HCEC 1CT (cell line): Measurements from ENCODE around the gene TSNAX.
A peak's percentile ranks its signal among the peaks of the same experiment; 100 is the strongest.
"Not testable (repeated sequence)": the region's sequence is repeated elsewhere in the genome, so short reads cannot be mapped to it uniquely, and the experiment has no call there.

Experiments
- DNase-seq: peaks from one replicate; pipeline ENCODE4 v3.0.0-alpha.2; 2017

TSNAX gene, protein sequence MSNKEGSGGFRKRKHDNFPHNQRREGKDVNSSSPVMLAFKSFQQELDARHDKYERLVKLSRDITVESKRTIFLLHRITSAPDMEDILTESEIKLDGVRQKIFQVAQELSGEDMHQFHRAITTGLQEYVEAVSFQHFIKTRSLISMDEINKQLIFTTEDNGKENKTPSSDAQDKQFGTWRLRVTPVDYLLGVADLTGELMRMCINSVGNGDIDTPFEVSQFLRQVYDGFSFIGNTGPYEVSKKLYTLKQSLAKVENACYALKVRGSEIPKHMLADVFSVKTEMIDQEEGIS

DNA sequence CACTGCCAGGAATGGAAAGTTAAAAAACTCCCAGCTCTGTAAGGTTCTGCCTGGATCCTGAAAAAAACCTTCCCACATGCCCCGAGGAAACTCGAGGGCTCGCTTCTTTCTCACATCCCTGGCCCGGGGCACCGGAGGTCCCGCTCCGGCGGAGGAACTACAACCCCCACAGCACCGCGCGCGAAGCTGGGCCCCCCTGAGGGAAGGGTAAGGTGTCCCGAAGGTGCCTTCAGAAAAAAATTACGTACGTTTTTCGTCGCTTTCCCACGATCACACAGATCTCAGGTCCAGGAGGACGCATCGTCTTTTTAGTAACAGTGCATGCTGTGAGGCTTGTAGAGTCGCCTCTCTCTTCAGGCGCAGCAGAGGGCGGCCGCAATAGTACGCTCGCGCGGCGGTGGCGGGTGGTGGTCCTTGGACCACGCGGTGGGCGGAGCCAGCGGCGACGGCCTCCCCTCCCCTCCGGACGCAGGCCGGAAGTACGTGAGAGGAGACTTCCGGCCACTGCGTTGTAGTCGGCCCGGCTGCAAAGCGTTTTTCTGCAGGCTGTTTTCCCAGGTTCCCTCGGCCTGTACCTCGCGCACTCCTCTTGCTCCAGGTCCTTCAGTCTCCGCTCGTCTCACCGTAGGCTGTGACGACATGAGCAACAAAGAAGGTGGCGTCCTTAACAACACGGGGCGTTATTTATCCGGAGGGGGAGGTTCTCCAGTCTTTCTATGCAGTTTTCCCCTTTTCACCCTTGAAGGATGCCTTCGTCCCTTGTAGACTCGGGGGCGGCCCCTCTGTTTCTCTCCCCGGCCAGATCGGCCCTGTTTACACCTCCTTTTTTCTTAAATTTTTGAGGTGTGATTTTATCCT, at the start of gene TSNAX:
Gene TSNAX, plus strand, starts transcription at position 498 of the 858 bp plus-strand sequence. Its CDS starts 142 bp downstream, at position 640.
- peak; percentile 91 for DNase-seq

DNA sequence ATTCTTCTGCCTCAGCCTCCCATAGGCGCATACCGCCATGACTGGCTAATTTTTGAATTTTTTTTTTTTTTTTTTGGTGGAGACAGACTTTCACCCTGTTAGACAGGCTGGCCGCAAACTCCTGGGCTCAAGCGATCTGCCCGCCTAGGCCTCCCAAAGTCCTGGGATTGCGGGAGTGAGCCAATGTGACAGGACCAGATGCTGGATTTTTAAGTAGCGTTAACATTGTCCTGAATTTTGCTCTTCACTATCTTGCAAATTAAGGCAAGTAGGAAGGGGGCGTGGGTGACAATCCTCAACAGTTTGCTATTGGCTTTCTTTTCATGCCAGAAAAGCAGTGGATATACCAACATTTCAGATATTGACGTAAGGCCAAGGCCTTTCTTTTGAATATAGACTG, 49.7 kb upstream of the TSNAX start:
- DNase-seq, result no peak

DNA sequence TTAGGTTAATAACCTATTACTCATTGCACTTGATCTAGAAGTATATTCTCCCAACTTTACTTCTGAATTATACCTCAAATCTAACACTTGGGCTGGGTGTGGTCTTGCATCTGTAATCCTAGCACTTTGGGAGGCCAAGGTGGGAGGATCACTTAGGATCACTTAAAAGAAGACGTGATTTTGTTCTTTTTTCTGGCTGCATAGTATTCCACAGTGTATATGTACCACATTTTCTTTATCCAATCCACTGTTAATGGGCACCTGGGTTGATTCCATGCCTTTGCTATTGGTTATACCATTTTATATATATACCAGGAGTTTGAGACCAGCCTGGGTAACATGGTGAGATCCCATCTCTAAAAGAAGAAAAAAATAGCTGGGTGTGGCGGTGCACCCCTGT, 48.5 kb upstream of the TSNAX start:
- DNase-seq, result no peak

DNA sequence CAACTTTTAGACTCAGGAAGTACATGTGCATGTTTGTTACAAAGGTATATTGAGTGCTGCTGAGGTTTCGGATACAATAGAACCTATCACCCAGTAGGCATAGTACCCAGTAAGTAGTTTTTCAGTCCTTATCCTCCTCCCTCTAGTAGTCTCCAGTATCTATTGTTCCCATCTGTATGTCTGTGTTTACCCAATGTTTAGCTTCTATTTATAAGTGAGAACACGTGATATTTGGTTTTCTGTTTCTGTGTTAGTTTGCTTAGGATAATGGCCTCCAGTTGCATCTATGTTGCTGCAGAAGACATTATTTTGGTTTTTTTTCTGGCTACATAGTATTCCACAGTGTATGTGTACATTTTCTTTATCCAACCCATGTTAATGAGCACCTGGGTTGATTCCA, 47.2 kb upstream of the TSNAX start:
- no peak for DNase-seq

DNA sequence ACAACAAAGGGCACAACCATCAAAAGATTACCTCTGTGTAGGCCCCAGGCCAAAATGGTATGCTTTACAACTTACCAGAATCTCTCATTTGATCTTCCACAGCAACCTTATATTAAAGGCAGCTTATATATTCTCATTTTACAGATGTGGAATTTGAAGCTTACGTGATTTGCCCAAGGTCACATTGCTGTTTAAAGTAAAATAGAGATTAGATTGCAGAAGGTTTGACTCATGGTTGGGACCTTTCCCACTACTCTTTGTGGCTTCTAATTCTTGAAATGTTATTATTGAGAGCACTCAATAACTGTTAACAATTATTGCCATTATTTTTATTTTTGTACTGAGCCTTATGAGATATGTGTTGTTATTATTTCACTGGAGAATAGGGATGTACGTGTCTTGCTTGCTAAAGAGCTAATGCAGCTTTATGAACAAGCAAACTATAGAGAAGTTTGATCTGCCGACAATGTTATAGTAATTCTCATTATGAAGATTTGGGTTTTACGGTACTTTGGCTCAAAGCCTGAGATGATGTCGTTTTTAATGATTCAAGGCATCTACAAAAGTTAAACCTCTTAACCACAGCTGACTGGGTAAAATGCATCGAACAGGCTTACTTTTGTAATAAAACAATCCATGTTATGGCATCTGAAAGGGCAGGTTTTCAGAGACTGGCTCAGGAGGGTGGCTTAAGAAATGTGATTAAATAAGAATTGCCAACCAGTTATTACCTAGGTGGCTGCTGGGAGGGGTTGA, 43.3 kb upstream of the TSNAX start:
- no peak for DNase-seq

DNA sequence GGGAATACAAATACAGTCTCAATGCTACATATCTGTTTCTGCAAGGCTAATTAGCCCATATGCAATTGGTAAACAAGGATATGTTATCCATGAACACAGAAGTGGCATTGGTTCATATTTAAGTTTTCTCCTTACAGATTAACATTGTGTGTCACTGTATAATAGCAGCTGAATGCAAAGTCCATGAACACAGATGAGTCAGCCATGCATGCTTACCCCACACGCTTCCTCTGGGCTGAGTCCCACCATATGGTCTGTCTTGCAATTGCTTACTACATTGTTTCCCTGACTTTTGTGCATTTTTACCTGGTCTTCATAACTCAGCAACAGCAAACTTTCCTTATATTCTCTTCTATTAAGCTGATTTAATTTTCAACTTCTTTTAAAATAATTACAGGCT, 41.5 kb upstream of the TSNAX start:
- DNase-seq, result peak; percentile 78

DNA sequence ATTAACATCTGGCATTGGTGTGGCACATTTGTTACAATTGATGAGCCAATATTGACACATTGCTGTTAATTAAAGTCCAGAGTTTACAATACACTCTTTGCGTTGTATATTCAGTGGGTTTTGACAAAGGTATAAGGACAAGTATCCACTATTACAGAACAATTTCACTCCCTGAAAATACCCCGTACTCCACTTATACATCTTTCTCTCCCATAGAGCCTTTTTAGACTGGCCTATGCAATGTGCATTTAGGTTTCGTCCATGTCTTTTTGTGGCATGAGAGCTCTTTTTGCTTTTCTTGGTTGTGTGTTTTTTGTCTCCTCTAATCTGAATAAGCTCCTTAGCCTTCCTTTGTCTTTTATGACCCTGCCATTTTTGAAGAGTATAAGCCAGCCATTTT, 40.6 kb upstream of the TSNAX start:
- no peak for DNase-seq

DNA sequence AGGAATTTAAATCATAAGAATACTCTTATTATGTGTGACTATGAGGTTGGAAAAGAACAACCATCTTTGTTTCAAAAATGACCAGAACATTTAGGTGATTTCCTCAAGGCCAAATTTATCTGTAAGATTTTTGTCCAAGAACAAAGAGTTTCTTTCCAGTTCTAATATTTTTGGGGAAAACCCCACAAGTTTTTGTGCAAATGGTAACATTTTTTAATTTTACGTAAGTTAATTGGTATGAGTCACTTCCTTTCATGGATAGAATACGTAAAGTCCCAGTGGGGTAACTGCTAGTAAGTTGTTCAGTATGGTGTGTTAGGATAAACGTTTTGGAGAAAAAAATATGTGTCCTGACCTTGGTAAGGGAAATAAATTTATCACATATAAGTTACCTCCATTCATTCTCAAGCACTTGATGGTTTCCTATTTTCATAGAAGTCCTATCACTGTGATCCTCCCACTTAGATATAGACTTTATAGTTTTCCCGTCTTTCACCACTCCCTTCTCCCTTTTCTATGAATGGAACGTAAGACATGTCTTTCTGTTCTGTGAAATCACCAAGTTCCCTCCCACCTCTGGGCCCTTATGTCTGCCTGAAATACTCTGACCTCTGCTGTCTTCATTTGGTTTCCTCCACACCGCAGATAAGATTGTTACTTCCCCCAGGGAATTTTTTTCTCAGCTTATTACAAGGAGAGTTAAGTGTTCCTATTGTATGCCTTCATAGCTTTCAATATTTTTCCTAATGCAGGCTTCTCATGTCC, 34.9 kb upstream of the TSNAX start:
- DNase-seq, result no peak

DNA sequence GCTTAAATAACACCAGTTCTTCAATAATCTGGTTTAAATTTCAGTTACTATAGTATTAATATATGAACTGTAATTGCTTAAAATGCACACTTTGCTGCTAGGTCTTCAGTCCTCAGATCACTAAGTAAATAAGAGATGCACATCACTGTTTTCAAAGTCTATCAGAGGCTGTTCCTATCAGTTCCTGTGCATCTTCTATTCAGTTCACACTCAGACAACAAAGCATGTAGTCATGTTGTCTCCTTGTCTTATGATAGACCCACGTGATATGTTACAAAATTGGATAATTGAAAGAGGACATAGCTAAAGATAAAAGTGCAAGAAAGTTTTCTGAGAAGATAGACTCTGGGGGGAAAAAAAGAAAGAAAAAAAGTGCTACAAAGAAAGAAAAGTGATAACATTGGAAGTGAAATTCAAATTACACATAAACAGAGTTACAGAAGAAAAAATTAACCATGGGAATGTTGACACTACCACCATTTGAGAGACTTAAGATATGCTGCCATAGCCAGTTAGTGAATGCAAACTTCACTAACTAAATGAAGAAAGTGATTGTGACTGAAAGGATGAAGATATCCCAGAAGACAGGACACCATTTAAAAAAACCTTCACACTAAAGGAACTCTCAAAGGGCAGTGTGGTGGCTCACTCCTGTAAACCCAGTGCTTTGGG, 33.9 kb upstream of the TSNAX start:
- no peak for DNase-seq

DNA sequence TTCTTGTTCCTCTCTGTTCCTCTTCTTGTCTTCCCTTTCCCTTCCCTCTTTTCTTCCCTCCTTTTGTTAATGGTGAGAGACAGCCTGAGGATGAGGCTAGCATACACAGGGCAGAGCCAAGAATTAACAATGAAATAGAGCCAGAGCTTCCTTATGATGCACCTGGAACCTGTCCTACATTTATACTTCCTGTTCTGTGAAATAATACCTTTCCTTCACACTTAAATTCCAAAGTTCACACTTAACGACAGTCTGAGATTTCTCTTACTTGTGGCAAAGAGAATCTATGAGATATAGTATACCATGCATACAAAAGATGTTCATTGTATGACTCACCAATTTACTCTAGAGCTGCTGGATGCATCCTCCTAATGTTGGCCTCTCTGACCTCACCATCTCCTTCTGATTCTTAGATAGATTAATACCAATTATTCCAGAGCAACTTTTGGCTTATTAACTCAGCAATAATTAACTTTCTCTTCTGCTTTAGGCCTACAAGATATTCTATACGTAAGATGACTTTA, 30.8 kb upstream of the TSNAX start:
- DNase-seq, result no peak

DNA sequence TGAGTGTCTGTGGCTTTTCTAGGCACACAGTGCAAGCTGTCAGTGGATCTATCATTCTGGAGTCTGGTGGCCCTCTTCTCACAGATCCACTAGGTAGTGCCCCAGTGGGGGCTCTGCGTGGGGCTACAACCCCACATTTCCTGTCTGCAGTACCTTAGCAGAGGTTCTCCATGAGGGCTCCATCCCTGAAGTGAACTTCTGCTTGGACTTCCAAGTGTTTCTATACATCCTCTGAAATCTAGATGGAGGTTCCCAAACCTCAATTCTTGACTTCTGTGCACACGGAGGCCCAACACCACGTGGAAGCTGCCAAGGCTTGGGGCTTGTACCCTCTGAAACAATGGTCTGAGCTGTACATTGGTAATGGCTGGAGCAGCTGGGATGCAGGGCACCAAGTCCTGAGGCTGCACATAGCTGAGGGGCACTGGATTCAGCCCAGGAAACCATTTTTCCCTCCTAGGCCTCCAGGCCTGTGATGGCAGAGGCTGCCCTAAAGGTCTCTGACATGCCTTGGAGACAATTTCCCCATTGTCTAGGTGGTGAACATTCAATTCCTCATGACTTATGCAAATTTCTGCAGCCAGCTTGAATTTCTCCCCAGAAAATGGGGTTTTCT, 29.2 kb upstream of the TSNAX start:
- no peak for DNase-seq

DNA sequence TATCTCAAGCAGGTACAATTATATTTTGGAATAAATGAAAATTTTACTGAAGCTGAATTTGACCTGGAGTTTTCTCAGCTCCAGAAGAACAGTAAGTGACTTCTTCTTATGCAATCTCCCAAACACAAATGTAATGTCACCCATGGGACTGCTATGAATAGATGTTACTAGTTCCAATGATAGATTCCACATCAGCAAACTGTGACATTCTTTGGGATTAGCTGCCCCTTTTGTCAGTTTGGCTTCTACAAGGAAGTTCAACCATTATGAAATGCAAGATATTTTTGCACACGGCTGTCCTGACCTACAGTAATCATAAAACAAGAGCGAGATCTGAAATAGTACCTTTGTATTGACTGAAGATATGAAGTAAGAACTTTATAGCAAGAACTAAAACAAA, 27.8 kb upstream of the TSNAX start:
- no peak for DNase-seq

DNA sequence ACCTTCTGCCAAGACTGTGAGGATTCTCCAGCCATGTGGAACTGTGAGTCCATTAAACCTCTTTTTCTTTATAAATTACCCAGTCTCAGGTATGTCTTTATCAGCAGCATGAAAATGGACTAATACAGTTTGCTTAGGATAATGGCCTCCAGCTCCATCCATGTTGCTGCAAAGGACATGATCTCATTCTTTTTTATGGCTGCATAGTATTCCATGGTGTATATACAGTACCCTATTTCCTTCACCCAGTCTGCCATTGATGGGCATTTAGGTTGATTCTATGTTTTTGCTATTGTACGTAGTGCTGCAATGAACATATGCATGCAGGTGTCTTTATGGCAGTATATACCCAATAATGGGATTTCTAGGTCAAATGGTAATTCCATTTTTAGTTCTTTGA, 25.3 kb upstream of the TSNAX start:
- not testable (repeated sequence) for DNase-seq

DNA sequence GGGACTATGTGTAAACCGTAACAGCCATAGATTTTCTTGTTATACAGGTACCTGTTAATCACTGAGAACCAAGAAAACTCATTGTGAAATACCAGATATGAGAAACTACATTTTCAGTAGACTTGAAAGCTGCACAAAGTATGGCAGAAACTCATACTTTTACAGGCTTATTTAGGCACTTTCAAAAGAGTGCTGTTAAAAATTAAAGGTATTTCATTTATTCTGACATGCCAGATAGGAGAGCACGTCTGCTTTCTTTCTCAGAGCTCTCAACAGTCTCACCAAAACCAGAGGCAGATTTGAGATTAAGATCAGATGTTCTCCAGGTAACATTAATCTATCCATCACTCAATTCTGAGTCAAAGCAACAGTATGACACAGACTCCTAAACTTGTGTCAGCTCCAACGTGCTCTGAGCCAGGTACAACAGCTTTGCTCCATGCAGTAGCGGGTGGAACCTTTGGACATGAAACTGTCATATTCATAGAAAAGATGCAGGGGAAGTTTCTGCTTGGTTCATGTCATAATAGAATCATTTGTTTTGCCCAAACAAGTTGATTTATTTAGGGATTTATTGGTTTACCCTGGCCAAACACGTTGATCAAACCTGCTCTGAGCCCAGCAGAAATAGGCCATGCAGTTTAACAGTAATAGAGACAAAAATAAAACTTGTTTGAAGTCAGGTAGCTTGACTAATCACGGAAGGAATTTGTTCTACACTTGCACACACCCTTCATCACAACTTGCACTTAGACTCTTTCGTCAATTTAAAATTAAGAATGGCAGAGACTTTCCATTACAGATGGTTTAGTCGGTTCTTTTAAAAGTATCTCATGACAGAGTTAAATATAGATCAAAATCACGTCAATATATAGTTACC, 20.8 kb upstream of the TSNAX start:
- no peak for DNase-seq

DNA sequence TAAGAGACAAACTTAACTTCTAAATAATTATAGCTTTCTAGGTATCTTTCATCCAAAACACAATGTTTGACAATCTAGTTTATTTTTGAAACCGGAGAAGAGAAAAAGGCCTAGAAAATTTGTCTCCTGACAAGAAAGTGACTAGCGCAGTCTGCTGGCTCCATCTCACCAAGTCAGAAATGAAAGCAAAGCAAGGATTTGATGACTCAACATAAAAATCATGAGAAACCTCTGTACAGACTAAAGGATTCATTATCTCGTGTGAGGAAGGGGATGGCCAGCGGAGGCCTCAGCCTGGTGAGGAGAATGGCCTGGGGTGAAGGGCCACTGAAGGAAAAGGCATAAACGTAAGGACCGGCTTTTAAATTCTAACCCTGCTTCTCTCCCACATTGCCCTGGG, 20.0 kb upstream of the TSNAX start:
- no peak for DNase-seq

DNA sequence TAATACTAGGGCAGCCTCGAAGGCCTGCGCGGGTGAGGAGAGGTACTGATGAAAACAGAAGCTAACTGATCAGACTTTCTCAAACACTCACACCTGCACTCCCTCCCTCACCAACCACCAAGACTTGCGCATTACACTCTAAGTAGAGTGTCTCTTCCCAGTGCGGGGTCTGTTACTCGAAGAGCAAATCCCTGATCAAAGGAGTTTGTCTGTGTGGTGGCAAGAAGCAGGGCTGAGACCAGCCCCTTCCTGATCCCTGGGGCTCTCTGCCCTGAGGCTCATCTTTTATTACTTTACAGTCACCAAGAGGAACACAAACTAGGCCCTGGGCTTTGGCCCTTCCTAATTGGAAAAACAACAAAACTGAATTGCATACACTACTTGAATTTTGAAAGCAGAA, 19.5 kb upstream of the TSNAX start:
- no peak for DNase-seq

DNA sequence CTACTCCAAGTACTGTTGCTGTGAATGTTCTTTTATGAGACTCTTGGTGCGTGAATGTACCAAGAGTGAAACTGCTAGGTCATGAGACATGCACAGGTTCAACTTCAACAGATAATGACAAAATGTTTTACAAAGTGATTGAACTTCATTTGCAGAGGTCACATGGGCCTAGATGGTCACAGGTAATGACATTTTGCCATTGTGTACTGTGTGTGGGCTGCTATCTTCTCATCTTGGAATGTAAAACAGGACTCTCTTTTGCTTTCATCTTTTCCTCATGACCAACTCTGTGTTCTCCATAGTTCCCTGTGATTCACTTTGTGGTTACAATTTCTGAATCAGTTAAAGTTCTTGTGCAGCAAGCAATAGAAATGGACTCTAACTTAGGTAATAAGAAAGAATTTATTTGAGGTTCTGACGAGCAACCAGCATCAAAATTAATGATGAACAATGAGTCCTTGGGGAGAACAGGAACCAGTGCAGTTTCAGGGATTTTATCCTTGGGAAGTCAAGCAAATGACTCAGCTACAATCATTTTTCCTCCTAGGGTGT, 16.2 kb upstream of the TSNAX start:
- peak; percentile 53 for DNase-seq

DNA sequence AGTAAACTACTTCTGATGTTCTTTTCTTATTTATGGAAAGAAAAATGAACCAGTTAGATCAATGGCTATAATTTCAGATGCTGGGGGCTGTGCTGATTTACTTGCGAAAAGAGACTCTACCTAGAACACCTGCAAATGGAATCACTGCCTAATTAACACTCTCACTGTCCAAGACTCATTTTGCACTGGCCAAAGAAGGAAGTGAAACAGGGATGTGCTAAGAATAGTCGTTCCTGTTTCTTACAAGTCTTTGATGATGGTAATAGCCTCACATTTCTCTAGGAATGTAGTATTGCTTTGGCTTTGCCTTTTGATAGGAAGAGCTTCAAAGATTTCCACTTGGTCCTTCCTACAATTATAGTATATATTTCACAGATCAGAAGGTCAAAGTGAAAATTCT, 12.7 kb upstream of the TSNAX start:
- DNase-seq, result no peak

DNA sequence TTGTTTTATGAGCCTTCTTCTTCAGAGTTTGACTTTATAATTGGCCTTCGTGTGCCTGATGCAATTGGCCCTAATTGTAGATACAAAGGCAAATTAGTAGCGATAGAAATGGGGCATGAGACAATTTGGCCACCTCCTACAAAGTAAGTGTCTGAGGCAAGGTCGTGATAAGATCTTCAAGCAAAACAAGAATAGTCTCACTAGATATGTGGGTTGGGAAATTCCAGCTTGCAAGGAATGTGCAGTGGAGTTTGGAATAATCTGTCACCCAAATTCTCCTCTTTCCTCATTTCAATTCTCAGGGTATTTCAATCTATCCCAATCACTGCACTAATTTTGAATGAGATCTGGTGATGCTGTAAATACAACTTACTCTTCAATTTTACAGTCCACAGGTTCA, 11.4 kb upstream of the TSNAX start:
- DNase-seq, result no peak

DNA sequence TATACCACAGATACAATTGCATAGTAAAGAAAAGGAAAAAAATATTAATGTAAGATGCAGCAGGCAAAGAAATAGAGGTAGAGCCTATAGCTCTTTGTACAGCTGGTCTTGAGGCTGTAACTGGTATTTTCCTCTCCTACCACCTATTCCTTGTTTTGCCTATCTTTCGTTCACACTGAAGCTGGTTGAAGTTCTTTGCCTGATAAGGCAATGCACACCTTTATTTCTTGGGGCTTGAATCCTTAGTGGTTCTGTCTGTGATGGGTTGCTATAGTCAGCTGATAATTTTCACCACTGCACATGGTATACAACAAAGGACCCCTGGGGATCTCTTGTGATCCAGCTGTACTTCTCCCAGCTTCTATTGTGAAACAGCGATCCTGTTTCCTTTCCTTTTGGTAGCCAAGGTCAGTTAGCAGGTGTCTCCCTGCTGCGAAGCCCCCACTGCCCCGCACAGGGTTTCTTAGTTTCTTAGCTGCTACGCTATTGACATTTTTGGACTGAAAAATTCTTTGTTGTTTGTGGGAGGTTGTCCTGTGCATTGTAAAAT, 9.9 kb upstream of the TSNAX start:
- DNase-seq, result no peak
